Effector CD4-positive, alpha-beta T cell (primary cell): ENCODE measurements around the gene AK1.
"Not testable (repeated sequence)": the region's sequence is repeated elsewhere in the genome, so short reads cannot be mapped to it uniquely, and the experiment has no call there.

Source experiments
- DNase-seq: peaks from one replicate; pipeline ENCODE4 v3.0.0-alpha.2; 2020

The AK1 gene

DNA sequence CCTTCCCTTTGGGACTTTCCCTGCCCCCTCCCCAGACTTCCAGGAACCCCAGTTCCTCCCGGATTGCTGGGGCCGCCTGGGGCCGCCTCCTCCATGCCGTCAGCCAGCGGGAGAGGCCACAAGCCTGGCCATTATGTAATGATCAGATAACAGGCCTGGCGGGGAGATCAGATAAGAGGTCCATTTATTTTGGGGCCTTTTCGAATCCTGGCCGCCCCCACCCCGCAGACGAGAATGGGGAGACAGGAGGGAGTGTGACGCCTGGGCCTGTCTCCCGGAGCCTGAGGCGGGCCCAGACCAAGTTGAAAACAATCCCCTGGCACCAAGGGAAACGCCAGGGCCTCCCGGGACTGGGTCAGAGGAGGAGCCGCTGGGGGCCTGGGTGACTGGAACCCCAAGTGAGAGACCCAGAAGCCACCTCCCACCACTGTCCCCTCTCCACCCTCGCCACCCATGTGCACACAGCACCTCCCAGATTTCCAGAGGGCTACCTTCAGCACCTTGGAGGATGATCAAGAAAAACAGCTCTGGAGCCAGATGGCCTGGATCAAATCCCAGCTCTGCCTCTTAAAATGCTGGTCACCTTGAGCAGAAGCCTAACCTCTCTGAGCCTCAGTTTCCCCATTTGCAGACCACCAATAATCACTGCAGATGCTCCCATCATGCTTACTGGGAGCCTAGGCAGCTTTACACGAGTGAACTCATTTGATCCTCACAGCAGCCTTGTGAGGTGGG is 30.9 kb downstream of the AK1 start:
- DNase-seq, result no peak

DNA sequence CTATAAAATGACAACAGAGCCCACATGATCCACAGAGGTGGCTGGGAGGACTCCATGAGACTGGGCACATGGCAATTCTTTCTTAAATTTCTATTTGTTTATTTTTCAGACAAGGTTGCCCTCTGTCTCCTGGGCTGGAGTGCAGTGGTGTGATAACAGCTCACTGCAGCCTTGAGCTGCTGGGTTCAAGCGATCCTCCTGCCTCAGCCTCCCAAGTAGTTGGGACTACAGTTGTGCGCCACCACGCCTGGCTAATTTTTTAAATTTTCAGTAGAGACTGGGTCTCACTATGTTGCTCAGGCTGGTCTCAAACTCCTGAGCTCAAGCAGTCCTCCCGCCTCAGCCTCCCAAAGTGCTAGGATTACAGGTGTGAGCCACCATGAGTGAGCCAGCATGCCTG is 31.9 kb downstream of the AK1 start:
- not testable (repeated sequence) for DNase-seq

- no peak for DNase-seq
Observed at GRCh38 chr9:127844821-127845359, 32.6 kb downstream of the AK1 start.

DNA sequence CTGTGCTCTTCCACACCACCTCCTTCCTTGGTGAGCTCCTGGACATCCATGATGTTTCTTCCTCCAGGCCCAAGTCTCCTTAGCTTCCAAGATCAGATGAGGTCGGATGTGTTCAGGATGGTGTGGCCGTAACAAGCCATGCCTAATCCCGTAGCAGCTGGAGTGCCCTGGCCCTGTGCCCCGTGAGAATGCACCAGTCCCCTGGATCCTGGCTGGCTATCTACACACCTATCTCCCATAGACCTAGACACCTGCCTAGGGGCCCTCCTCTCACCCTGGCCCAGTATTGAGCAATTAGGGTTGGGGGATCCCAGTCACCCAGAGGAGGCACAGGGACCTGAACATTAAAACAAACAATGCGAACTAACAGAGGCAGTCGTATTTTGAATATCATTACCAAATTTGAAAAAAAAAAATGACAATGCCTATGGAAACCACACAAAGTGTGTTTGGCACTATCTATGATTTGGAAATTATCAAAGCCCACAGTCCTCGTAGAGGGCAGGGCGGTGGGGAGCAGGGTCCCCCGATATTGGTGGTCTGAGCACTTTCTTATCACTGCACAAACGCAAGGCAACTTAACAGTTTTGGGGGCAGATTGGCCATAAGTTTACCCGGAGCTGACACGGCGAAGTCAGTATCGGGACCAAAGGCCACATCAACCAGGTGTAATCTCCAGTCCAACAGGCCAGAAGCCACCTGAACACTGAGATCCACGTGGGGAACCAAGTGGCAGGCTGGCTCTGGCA is 36.2 kb downstream of the AK1 start:
- DNase-seq, result no peak

DNA sequence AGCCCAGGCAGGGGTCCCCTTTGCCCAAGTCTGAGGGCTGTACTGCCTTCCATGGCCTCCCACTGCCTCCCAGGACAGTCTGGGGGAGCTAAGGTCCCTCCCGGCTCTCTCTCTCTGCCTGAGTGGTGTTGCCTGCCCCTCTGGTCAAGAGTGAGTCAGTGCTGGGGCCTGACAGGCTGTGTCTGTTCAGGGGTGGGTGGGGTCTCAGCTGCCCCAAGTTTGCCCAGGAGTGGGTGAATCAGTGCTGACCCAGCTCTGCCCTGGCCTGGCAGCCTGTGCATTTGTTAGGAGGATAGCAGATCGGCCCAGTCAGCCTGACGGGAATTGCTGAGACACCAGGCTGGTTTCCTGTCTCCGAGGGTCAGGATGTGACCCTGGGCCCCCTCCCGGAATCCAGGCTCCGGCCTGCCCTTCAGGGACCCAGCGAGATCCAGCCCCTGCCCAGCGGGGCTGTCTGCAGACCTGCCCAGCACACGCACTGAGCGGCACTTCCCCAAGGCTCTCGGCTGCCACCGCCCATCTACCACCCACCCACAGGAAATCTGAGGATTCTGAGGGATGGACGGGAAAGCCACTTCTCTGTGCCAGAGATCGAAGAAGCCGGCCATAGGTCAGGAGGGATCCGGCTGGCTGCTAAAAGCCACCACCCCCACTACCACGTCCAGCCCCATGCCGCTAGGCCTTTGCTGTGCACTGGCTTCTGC is 38.9 kb downstream of the AK1 start:
- DNase-seq, result no peak

DNA sequence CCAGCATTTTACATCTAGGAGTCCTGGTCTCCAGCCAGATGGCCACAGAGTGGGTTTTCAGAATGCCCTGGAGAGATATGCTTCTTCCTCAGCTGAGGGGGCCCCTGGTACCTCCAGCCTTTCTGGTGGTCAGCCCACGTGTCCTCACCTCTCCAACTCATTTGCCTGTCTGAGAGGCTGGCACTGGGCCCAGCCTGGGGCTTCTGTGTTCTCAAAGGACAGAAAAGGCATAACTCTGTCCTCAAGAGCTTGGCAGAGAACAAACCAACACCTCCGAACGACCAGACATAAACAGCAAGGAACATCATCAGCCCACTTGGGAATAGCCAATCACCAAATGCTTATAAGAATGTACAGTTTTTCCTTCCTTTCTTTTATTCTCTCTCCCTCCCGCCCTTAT is 40.1 kb downstream of the AK1 start:
- no peak for DNase-seq

GRCh38 chr9:127836561-127836960 is 40.9 kb downstream of the AK1 start:
- DNase-seq, result not testable (repeated sequence)

DNA sequence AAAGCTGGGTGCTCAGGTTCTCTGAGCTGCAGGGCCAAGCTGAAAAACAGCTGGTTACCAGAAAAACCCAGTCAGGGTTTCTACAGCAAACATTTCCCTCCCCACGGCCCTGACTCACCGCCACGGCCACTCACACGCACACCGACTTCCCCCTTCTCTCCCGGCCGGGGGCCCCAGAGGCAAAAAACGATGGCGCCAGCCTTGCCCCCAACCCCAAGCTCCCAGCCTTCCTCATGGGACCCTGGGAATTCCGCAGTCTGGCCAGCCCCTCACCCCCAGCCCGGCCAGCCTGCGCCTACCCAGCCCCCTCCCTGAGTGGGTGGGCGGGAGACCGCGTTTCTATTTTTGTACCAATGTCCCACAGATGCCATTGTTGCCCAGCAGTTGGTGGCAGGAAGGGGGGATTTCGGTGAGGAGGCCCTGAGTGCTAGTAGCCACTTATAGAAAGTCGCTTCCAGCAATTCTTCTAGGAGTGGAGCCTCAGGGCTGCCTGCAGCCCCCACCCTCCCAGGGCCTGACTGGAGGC is 41.4 kb downstream of the AK1 start:
- DNase-seq, result no peak

DNA sequence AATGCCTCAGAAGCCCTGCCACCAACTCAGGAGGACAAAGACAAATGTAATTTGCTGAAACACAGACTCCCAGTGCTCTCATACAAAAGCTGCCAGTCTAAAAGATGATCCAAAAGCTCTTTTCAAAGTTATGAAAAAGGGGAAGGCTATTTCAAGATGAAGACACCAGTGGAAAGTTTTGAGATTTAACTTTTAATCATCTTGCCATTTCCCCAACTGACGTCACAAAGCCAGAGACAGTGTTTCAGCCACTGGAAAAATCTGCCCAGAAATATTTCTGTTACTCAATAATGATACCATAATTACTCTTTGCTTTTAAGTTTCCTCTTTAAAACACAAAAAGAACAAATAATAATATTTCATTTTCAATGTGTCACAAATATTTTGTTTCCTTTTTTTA is 43.9 kb downstream of the AK1 start:
- no peak for DNase-seq

GRCh38 chr9:127832248-127832647 is 45.2 kb downstream of the AK1 start:
- no peak for DNase-seq

GRCh38 chr9:127829205-127829906 is 48.1 kb downstream of the AK1 start:
- no peak for DNase-seq

DNA sequence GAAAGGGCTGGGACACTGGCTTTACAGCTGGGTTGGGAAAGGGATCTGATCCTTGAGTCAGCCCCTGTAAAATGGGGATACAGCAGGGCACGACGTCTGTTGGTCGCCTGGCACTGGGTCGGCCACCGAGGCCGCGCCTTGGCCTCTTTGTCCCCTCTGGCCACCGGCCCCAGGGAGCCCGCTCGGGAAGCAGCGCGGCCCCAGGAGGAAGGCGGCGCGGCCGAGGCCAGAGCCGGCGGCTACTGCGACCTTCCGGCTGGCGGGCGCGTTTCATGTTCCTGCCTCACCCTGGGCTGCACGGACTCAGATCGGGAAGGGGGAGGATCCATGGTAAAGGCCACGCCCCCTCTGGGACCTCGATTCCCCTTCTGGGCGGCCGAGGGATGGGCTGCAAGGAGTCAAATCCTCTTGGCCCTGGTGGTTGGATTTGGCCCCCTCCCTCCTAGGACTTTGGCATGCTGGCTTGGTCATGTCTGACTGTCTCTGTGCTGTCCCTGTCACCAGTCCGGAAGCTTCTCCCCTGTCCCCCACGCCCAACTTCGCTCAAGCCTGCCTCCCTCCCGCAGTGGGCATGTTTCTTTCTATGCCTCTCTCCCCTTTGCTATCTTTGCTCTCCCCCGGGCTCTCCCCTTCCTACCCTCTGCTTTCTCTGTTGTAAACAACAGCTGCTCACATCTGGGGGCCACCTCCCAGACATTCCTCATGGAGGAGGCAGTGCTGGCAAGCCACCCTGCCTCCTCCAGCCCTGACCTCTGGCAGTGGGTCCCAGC is 49.0 kb downstream of the AK1 start:
- no peak for DNase-seq

DNA sequence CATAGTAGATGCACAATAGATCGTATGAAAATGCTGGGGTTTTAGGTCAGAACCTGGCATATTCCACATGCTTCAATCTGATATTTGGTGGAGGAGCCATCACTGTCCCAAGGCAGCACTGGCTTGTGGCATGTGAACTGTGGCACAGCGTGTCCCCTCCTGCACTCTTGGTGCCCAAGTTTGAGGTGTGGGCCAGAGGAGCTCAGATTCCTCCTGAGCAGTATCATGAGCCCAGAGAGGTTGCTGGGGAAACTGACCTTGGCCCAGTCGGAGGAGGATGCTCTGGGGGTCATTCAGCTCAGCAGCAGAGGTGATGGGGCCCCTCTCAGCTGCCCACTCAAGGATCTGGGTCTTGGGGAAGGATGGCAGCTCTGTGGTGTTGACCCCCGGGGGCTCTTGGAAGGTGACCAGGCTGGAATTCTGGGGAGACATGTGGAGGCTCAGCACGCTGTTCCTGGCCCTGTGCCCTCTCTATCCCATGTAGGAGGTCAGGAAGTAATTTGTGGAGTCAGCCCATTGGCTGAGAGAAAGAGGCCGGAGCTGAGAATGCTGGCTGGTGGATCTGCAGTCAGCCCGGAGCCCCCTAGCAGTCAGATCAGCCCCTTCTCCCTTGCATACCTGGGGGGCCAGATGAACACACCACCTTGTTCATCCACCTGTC is 51.1 kb downstream of the AK1 start:
- no peak for DNase-seq

GRCh38 chr9:127825319-127826051 is 52.0 kb downstream of the AK1 start:
- DNase-seq, result no peak

GRCh38 chr9:127822108-127822507 is 55.4 kb downstream of the AK1 start:
- DNase-seq, result no peak

GRCh38 chr9:127818574-127818973 is 58.9 kb downstream of the AK1 start:
- DNase-seq, result no peak

DNA sequence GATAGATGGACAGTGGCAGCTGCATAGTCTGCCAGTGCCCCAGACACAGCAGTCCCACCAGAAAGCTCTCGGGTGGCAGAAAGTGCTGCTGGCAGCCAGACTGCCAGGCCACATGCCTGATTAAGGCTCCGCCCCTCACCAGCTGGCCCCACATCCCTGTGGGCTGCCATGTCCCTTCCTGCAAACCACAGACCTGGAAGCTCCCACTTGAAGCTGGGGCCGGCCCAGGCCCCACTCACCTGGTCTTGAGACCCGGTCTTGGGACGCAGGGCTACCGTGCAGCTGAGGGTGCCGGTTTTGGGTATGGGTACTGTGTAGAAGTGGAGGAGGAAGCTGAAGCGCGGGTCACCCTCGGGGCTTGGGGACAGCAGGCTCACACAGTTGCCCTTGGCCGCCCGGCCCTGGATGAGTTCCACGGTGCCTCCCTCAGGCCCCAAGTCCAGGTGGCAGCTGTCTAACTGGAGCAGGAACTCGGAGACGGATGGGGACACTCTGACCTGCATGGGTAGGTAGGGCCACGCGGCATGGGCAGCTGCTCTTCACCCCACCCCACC is 59.5 kb downstream of the AK1 start:
- no peak for DNase-seq

- DNase-seq, result no peak
Observed at GRCh38 chr9:127816728-127817127, 60.7 kb downstream of the AK1 start.
